ENCODE measurements around the gene MPI.

The MPI gene, protein sequence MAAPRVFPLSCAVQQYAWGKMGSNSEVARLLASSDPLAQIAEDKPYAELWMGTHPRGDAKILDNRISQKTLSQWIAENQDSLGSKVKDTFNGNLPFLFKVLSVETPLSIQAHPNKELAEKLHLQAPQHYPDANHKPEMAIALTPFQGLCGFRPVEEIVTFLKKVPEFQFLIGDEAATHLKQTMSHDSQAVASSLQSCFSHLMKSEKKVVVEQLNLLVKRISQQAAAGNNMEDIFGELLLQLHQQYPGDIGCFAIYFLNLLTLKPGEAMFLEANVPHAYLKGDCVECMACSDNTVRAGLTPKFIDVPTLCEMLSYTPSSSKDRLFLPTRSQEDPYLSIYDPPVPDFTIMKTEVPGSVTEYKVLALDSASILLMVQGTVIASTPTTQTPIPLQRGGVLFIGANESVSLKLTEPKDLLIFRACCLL

DNA sequence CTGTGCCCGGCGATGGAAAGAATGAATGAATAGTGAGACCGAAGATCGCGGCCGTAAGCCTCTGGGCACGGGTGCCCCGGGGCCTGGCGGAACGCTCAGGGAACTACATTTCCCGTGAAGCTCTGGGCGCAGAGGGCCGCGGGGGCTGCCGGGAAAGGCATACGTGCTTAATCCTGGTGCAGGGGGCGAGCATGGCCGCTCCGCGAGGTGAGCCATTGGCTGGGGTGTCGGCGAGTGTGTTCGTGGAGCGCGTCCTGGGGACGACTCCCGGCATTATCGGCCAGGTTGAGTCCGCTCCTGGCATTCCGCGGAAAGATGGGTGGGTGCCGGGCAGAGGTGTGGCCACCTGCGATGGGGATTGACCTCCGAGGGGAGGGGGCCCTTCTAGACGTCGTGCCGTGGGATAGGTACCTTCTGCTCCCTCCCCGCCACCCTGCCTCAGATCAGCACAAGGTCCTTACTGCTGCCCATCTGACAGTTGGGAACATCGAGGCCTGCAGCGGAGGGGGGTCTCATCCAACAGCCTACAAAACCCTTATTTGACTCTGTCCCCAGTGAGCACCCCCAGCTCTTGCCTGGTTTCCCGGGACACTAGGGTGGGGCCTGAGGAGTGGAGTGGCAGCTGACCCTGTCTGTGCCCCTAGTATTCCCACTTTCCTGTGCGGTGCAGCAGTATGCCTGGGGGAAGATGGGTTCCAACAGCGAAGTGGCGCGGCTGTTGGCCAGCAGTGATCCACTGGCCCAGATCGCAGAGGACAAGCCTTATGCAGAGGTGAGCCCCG lies at the start of gene MPI:
MPI (plus strand) TSS at position 160 of the 782 bp plus-strand sequence; CDS start at position 192, 32 bp downstream.
- H3K4me1 ChIP-seq (ENCODE audit: control insufficient read depth, insufficient read depth, low read length) = peaks cover 47% of the 10 kb centered on the region
- no peaks in the 10 kb centered on the region for H3K9me3 ChIP-seq (ENCODE audit: control insufficient read depth, low read length)
- H3K36me3 ChIP-seq (ENCODE audit: control insufficient read depth, insufficient read depth, low read length) = peaks cover 6% of the 10 kb centered on the region
- H3K27me3 ChIP-seq (ENCODE audit: control insufficient read depth, insufficient read depth, low read length) = no peaks in the 10 kb centered on the region
- H3K9ac ChIP-seq (ENCODE audit: low read length) = peak within 1 kb of the TSS; percentile 86
- H3K4me3 ChIP-seq (ENCODE audit: low read length) = peak within 1 kb of the TSS; percentile 90

DNA sequence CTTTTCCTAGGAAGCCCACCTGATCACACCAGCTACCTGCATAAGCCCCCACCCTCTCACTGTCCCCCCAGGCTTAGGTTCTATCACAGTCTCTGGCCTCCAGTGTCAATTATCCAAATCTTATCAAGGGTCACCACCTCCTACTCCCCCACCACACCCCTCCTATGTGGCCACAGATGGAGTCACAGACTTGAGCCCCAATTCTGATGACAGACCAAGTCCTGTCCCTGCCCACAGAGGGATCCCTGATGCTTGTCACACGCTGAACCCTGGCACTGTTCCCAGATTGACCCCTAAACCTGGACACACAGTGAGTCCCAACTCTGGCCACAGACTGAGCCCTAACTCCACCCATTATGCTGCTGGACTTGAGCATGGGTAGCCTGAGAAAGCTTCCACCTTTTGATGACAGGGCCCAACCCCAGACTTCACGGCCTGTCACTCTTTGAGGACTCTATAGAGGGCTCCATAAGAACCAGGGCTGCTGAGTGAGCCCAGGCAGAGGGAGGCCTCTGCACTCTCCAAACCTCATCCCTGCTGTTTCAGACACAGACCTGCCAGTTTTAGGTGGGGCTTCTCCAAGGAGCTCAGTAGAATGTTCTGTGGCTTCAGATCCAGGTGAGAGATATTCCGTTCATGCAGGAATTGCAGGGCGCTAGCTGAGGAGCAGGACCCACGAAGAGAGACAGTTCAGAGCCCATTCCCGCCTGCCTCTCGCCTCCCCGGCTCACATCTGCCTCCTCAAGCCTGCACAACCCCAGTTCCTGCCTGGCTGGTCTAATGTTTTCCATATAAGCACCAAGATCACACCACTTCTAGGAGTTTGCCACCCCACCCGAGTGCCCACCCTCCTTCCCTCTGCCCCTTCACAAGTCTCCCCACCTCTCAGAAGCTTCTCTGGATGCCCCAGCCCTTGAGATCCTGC lies 48.7 kb upstream of the MPI start:
- Histone ChIP-seq H3K27me3 (ENCODE audit: control insufficient read depth, insufficient read depth, low read length) (no peaks in the 10 kb centered on the region), H3K4me1 (ENCODE audit: control insufficient read depth, insufficient read depth, low read length) (peaks cover 19% of the 10 kb centered on the region), H3K4me3 (ENCODE audit: low read length) (no peak overlapping the region), H3K9ac (ENCODE audit: low read length) (no peak overlapping the region), H3K9me3 (ENCODE audit: control insufficient read depth, low read length) (no peaks in the 10 kb centered on the region), H3K36me3 (ENCODE audit: control insufficient read depth, insufficient read depth, low read length) (peaks cover 9% of the 10 kb centered on the region)

DNA sequence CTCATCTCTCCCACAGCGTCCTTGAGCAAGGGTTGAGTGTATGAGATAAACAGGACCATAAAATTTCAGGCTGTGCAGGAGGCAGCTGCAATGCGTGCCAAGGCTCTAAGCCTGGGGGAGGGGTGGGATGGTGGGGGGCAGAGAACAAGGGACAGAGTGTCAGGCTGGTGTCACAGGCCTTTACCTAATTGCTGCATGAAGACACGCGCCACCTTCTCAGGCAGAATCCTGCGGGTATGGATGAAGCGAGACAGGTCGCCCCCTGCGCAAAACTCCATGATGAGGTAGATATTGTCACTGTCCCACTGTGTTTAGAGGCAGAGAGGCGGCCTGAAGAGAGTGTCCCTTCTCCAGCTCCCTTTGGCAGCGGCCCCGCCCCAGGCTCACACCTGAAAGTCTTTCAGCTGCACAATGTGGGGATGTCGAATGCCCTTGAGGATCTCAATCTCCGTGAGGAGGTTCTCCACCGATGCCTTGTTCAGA lies 47.9 kb upstream of the MPI start:
- Histone ChIP-seq H3K36me3 (ENCODE audit: control insufficient read depth, insufficient read depth, low read length) (peaks cover 9% of the 10 kb centered on the region), H3K9ac (ENCODE audit: low read length) (peak overlapping the region; percentile 71), H3K4me1 (ENCODE audit: control insufficient read depth, insufficient read depth, low read length) (peaks cover 19% of the 10 kb centered on the region)

DNA sequence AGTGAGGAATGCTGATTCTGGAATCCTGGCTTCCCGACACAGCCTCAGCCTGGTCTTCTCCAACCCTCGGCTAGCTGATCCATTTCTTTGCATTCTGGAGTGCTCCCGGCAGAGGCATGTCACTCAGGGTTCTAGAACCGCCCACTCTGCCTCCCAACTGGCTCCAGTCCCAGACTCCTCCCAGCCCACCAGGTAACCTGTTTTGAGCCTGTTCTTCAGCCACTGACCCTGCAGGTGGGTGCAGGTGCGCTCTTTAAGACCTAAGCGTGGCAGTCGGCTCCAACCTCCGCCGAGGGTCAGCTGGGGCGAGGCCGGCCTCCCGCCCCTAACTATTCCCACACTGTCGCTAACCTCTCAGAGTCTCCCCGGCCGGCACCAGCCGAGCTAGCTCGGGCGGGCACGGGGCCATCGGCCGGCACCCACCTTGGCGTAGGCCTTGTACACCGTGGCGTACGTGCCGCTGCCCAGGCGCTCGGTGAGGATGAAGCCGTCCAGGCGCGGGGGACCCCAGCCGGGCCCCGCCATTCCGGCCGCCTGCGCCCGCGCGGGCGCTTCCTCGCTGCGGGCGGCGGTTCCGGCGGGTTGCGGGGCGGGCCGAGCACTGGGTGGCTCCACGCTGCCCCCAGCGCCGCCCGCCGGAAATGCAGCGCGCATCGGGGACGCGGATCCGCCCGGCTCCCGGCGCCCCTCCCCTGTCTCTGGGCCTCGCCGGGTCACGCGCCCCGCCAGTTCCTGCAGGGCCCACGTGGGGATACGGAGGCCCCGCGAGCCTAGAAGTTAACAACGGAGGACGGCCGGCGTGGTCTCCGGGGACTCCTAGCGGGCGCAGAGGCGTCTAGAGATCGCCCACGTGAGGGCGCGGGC lies 47.0 kb upstream of the MPI start, which contains the start of gene ULK3:
ULK3 (minus strand) TSS at position 576 of the 864 bp plus-strand sequence; CDS start at position 525, 51 bp downstream.
- H3K4me1 ChIP-seq (ENCODE audit: control insufficient read depth, insufficient read depth, low read length) = peaks cover 27% of the 10 kb centered on the region
- no peaks in the 10 kb centered on the region for H3K27me3 ChIP-seq (ENCODE audit: control insufficient read depth, insufficient read depth, low read length)
- H3K9ac ChIP-seq (ENCODE audit: low read length) = peak within 1 kb of the TSS; percentile 71
- no peaks in the 10 kb centered on the region for H3K9me3 ChIP-seq (ENCODE audit: control insufficient read depth, low read length)
- H3K4me3 ChIP-seq (ENCODE audit: low read length) = peak within 1 kb of the TSS; percentile 48
- H3K36me3 ChIP-seq (ENCODE audit: control insufficient read depth, insufficient read depth, low read length) = peaks cover 17% of the 10 kb centered on the region

More for the DNA sequence above, 47.9 kb upstream of the MPI start:
- no peaks in the 10 kb centered on the region for H3K27me3 ChIP-seq (ENCODE audit: control insufficient read depth, insufficient read depth, low read length)
- H3K4me3 ChIP-seq (ENCODE audit: low read length) = no peak overlapping the region
- H3K9me3 ChIP-seq (ENCODE audit: control insufficient read depth, low read length) = no peaks in the 10 kb centered on the region

DNA sequence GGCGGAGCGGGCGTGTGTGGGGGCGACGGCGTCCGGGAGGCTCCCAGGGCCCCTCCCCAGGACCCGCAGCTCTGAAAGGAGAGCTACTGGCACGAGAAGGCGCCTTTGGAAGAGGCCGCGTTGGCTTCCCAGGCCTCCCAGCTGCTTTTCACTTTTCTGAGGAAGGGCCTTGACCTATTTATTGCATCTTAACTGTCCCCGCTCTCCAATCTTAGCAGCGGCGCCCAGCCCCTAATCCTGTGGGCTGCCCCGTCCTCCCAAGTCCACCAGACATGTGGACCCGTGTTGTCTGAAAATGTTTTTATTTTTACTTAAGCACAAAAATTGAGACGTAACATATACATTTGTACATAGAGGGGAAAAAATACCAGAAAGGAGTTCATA lies 46.4 kb upstream of the MPI start:
- Histone ChIP-seq H3K36me3 (ENCODE audit: control insufficient read depth, insufficient read depth, low read length) (peaks cover 22% of the 10 kb centered on the region), H3K9ac (ENCODE audit: low read length) (peak overlapping the region; percentile 44), H3K9me3 (ENCODE audit: control insufficient read depth, low read length) (no peaks in the 10 kb centered on the region), H3K4me3 (ENCODE audit: low read length) (no peak overlapping the region), H3K27me3 (ENCODE audit: control insufficient read depth, insufficient read depth, low read length) (no peaks in the 10 kb centered on the region), H3K4me1 (ENCODE audit: control insufficient read depth, insufficient read depth, low read length) (peaks cover 33% of the 10 kb centered on the region)

DNA sequence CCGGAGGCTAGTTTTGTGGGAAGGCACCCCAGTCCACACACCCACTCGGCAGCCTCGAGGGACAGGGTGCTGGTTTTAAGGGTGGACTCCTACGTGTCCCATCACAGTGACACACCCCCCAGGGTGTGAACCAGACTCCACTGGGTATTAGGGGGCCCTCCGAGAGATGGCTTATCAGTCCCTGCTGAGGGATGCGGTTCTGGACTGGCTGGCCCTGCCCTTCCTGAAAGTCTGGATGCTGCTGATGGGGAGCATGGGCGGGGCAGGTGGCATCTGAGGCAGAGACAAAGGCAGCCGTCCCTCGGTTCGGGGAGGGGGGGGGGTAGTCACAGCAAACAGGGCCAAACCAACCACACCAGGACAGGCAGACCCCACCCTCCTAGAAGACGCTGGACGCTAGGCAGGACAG lies 45.9 kb upstream of the MPI start:
- Histone ChIP-seq H3K4me3 (ENCODE audit: low read length) (no peak overlapping the region), H3K36me3 (ENCODE audit: control insufficient read depth, insufficient read depth, low read length) (peaks cover 25% of the 10 kb centered on the region), H3K27me3 (ENCODE audit: control insufficient read depth, insufficient read depth, low read length) (no peaks in the 10 kb centered on the region), H3K9me3 (ENCODE audit: control insufficient read depth, low read length) (no peaks in the 10 kb centered on the region), H3K9ac (ENCODE audit: low read length) (peak overlapping the region; percentile 44), H3K4me1 (ENCODE audit: control insufficient read depth, insufficient read depth, low read length) (peaks cover 35% of the 10 kb centered on the region)

GRCh38 chr15:74844319-74845207 lies 45.3 kb upstream of the MPI start:
- H3K4me3 ChIP-seq (ENCODE audit: low read length) = no peak overlapping the region
- H3K9ac ChIP-seq (ENCODE audit: low read length) = peak overlapping the region; percentile 44
- peaks cover 25% of the 10 kb centered on the region for H3K36me3 ChIP-seq (ENCODE audit: control insufficient read depth, insufficient read depth, low read length)
- H3K4me1 ChIP-seq (ENCODE audit: control insufficient read depth, insufficient read depth, low read length) = peaks cover 35% of the 10 kb centered on the region
- H3K9me3 ChIP-seq (ENCODE audit: control insufficient read depth, low read length) = no peaks in the 10 kb centered on the region
- no peaks in the 10 kb centered on the region for H3K27me3 ChIP-seq (ENCODE audit: control insufficient read depth, insufficient read depth, low read length)

GRCh38 chr15:74845208-74845568 lies 44.7 kb upstream of the MPI start:
- no peak overlapping the region for H3K4me3 ChIP-seq (ENCODE audit: low read length)
- peaks cover 37% of the 10 kb centered on the region for H3K4me1 ChIP-seq (ENCODE audit: control insufficient read depth, insufficient read depth, low read length)
- no peaks in the 10 kb centered on the region for H3K9me3 ChIP-seq (ENCODE audit: control insufficient read depth, low read length)
- peak overlapping the region; percentile 12 for H3K9ac ChIP-seq (ENCODE audit: low read length)
- H3K27me3 ChIP-seq (ENCODE audit: control insufficient read depth, insufficient read depth, low read length) = no peaks in the 10 kb centered on the region
- H3K36me3 ChIP-seq (ENCODE audit: control insufficient read depth, insufficient read depth, low read length) = peaks cover 25% of the 10 kb centered on the region

GRCh38 chr15:74845581-74845980 lies 44.3 kb upstream of the MPI start:
- Histone ChIP-seq H3K9me3 (ENCODE audit: control insufficient read depth, low read length) (no peaks in the 10 kb centered on the region), H3K4me1 (ENCODE audit: control insufficient read depth, insufficient read depth, low read length) (peaks cover 40% of the 10 kb centered on the region), H3K9ac (ENCODE audit: low read length) (peak overlapping the region; percentile 12), H3K27me3 (ENCODE audit: control insufficient read depth, insufficient read depth, low read length) (no peaks in the 10 kb centered on the region), H3K4me3 (ENCODE audit: low read length) (no peak overlapping the region), H3K36me3 (ENCODE audit: control insufficient read depth, insufficient read depth, low read length) (peaks cover 25% of the 10 kb centered on the region)

GRCh38 chr15:74847432-74847831 lies 42.4 kb upstream of the MPI start:
- Histone ChIP-seq H3K9ac (ENCODE audit: low read length) (no peak overlapping the region), H3K27me3 (ENCODE audit: control insufficient read depth, insufficient read depth, low read length) (no peaks in the 10 kb centered on the region), H3K36me3 (ENCODE audit: control insufficient read depth, insufficient read depth, low read length) (peaks cover 30% of the 10 kb centered on the region), H3K4me1 (ENCODE audit: control insufficient read depth, insufficient read depth, low read length) (peaks cover 40% of the 10 kb centered on the region), H3K4me3 (ENCODE audit: low read length) (no peak overlapping the region), H3K9me3 (ENCODE audit: control insufficient read depth, low read length) (no peaks in the 10 kb centered on the region)
